ENCODE results near the gene CLTB. TPM values are rescaled to one million over a fixed set of nuclear protein-coding genes. Genes with fewer than 3 reads are reported as not detected.

Gene CLTB
- total RNA-seq, 1 donor from 2014 or later: 35.2 TPM

- Mint-ChIP-seq H3K36me3 (ENCODE audit: low read depth, unreplicated experiment) (no peaks in the 10 kb centered on the region), H3K27ac (ENCODE audit: unreplicated experiment) (no peak overlapping the region), H3K4me1 (ENCODE audit: unreplicated experiment) (no peaks in the 10 kb centered on the region), H3K27me3 (ENCODE audit: unreplicated experiment) (no peaks in the 10 kb centered on the region), H3K9me3 (ENCODE audit: unreplicated experiment) (no peaks in the 10 kb centered on the region), H3K4me3 (ENCODE audit: unreplicated experiment) (no peak overlapping the region)
- DNase-seq (ENCODE audit: low spot score): no peak
- no peak for TF ChIP-seq CTCF (IDR thresholded peaks at IDR 0.05; ENCODE audit: unreplicated experiment)
These were observed 24.8 kb upstream of the CLTB start for GRCh38 chr5:176440927-176441706.

GRCh38 chr5:176438959-176439757, 22.8 kb upstream of the CLTB start:
- Mint-ChIP-seq H3K36me3 (ENCODE audit: low read depth, unreplicated experiment) (no peaks in the 10 kb centered on the region), H3K9me3 (ENCODE audit: unreplicated experiment) (no peaks in the 10 kb centered on the region), H3K4me3 (ENCODE audit: unreplicated experiment) (no peak overlapping the region), H3K27ac (ENCODE audit: unreplicated experiment) (no peak overlapping the region), H3K4me1 (ENCODE audit: unreplicated experiment) (no peaks in the 10 kb centered on the region), H3K27me3 (ENCODE audit: unreplicated experiment) (peaks cover 2% of the 10 kb centered on the region)
- no peak for TF ChIP-seq CTCF (IDR thresholded peaks at IDR 0.05; ENCODE audit: unreplicated experiment)
- no peak for DNase-seq (ENCODE audit: low spot score)

- no peak overlapping the region for H3K27ac Mint-ChIP-seq (ENCODE audit: unreplicated experiment)
- H3K27me3 Mint-ChIP-seq (ENCODE audit: unreplicated experiment): peaks cover 7% of the 10 kb centered on the region
- no peak for TF ChIP-seq CTCF (IDR thresholded peaks at IDR 0.05; ENCODE audit: unreplicated experiment)
- peaks cover 4% of the 10 kb centered on the region for H3K36me3 Mint-ChIP-seq (ENCODE audit: low read depth, unreplicated experiment)
- no peak overlapping the region for H3K4me3 Mint-ChIP-seq (ENCODE audit: unreplicated experiment)
- H3K4me1 Mint-ChIP-seq (ENCODE audit: unreplicated experiment): no peaks in the 10 kb centered on the region
- no peak for DNase-seq (ENCODE audit: low spot score)
- H3K9me3 Mint-ChIP-seq (ENCODE audit: unreplicated experiment): peaks cover 6% of the 10 kb centered on the region
These were observed 20.3 kb upstream of the CLTB start for GRCh38 chr5:176436656-176437055.

GRCh38 chr5:176432707-176433106, 16.4 kb upstream of the CLTB start:
- no peaks in the 10 kb centered on the region for H3K4me1 Mint-ChIP-seq (ENCODE audit: unreplicated experiment)
- peaks cover 4% of the 10 kb centered on the region for H3K36me3 Mint-ChIP-seq (ENCODE audit: low read depth, unreplicated experiment)
- no peak for TF ChIP-seq CTCF (IDR thresholded peaks at IDR 0.05; ENCODE audit: unreplicated experiment)
- H3K9me3 Mint-ChIP-seq (ENCODE audit: unreplicated experiment): peaks cover 6% of the 10 kb centered on the region
- no peak overlapping the region for H3K4me3 Mint-ChIP-seq (ENCODE audit: unreplicated experiment)
- no peak overlapping the region for H3K27ac Mint-ChIP-seq (ENCODE audit: unreplicated experiment)
- peaks cover 7% of the 10 kb centered on the region for H3K27me3 Mint-ChIP-seq (ENCODE audit: unreplicated experiment)
- no peak for DNase-seq (ENCODE audit: low spot score)

- Mint-ChIP-seq H3K27ac (ENCODE audit: unreplicated experiment) (no peak overlapping the region), H3K4me3 (ENCODE audit: unreplicated experiment) (no peak overlapping the region), H3K36me3 (ENCODE audit: low read depth, unreplicated experiment) (peaks cover 4% of the 10 kb centered on the region), H3K4me1 (ENCODE audit: unreplicated experiment) (no peaks in the 10 kb centered on the region), H3K27me3 (ENCODE audit: unreplicated experiment) (peaks cover 7% of the 10 kb centered on the region), H3K9me3 (ENCODE audit: unreplicated experiment) (peaks cover 6% of the 10 kb centered on the region)
- no peak for DNase-seq (ENCODE audit: low spot score)
- TF ChIP-seq CTCF (IDR thresholded peaks at IDR 0.05; ENCODE audit: unreplicated experiment): no peak
These were observed 13.6 kb upstream of the CLTB start for GRCh38 chr5:176429972-176430371.
